ENCODE data around the gene REM2. TPM values are rescaled to one million over a fixed set of nuclear protein-coding genes. Genes with fewer than 3 reads are reported as not detected.

REM2 gene
- total RNA-seq, 2 donors from 2014 or later: 0.77 to 1.2 TPM

- H3K27ac Mint-ChIP-seq: no peak overlapping the region
- no peaks in the 10 kb centered on the region for H3K27me3 Mint-ChIP-seq (ENCODE audit: insufficient read depth)
- WGBS, 2 experiments (ENCODE audit: insufficient coverage in 1 of 2, insufficient read length in 1 of 2): 91 to 94% methylated on average over 8 of the region's 8 CpGs
- H3K27me3 ChIP-seq (ENCODE audit: control insufficient read depth, insufficient read depth, low read length, poor library complexity, severe bottlenecking): no peaks in the 10 kb centered on the region
- H3K9ac ChIP-seq (ENCODE audit: extremely low read depth, low read length, poor library complexity, severe bottlenecking): no peak overlapping the region
- H3K9me3 ChIP-seq (ENCODE audit: control insufficient read depth, low read length): no peaks in the 10 kb centered on the region
- no peak overlapping the region for H3K4me3 ChIP-seq (ENCODE audit: low read length)
- TF ChIP-seq CTCF (conservative IDR thresholded peaks at IDR 0.05): no peak
- peaks cover 63% of the 10 kb centered on the region for H3K36me3 ChIP-seq (ENCODE audit: control insufficient read depth, insufficient read depth, low read length)
- peaks cover 6% of the 10 kb centered on the region for H3K4me1 Mint-ChIP-seq
- no peak for DNase-seq
- no peaks in the 10 kb centered on the region for H3K9me3 Mint-ChIP-seq
- peaks cover 61% of the 10 kb centered on the region for H3K36me3 Mint-ChIP-seq (ENCODE audit: low read depth)
- H3K4me1 ChIP-seq (ENCODE audit: control insufficient read depth, insufficient read depth, low read length): peaks cover 8% of the 10 kb centered on the region
- H3K27ac ChIP-seq (ENCODE audit: low read depth, low read length): no peak overlapping the region
- H3K4me3 Mint-ChIP-seq: no peak overlapping the region
Measured at GRCh38 chr14:22925513-22925912, 42.5 kb downstream of the REM2 start.

GRCh38 chr14:22926316-22926715 is 43.3 kb downstream of the REM2 start:
- no peak overlapping the region for H3K4me3 Mint-ChIP-seq
- Histone ChIP-seq H3K27ac (ENCODE audit: low read depth, low read length) (no peak overlapping the region), H3K4me3 (ENCODE audit: low read length) (no peak overlapping the region), H3K4me1 (ENCODE audit: control insufficient read depth, insufficient read depth, low read length) (peaks cover 8% of the 10 kb centered on the region), H3K9me3 (ENCODE audit: control insufficient read depth, low read length) (no peaks in the 10 kb centered on the region), H3K27me3 (ENCODE audit: control insufficient read depth, insufficient read depth, low read length, poor library complexity, severe bottlenecking) (no peaks in the 10 kb centered on the region), H3K36me3 (ENCODE audit: control insufficient read depth, insufficient read depth, low read length) (peaks cover 55% of the 10 kb centered on the region), H3K9ac (ENCODE audit: extremely low read depth, low read length, poor library complexity, severe bottlenecking) (no peak overlapping the region)
- no peak for TF ChIP-seq CTCF (conservative IDR thresholded peaks at IDR 0.05)
- peaks cover 53% of the 10 kb centered on the region for H3K36me3 Mint-ChIP-seq (ENCODE audit: low read depth)
- H3K9me3 Mint-ChIP-seq: no peaks in the 10 kb centered on the region
- no peak for DNase-seq
- H3K4me1 Mint-ChIP-seq: peaks cover 6% of the 10 kb centered on the region
- no peak overlapping the region for H3K27ac Mint-ChIP-seq
- no peaks in the 10 kb centered on the region for H3K27me3 Mint-ChIP-seq (ENCODE audit: insufficient read depth)
- 93% methylated on average over 4 of the region's 4 CpGs; no CpG with 5 or more reads in 1 of the 2 experiments for WGBS, 2 experiments (ENCODE audit: insufficient coverage in 1 of 2, insufficient read length in 1 of 2)

GRCh38 chr14:22928237-22929103 is 45.4 kb downstream of the REM2 start:
- peaks cover 12% of the 10 kb centered on the region for H3K4me1 ChIP-seq (ENCODE audit: control insufficient read depth, insufficient read depth, low read length)
- H3K36me3 ChIP-seq (ENCODE audit: control insufficient read depth, insufficient read depth, low read length): peaks cover 35% of the 10 kb centered on the region
- peak overlapping the region; percentile 64 for H3K27ac ChIP-seq (ENCODE audit: low read depth, low read length)
- peak overlapping the region; percentile 92 for H3K4me3 ChIP-seq (ENCODE audit: low read length)
- no peaks in the 10 kb centered on the region for H3K9me3 ChIP-seq (ENCODE audit: control insufficient read depth, low read length)
- Mint-ChIP-seq H3K9me3 (no peaks in the 10 kb centered on the region), H3K27ac (no peak overlapping the region), H3K4me1 (peaks cover 16% of the 10 kb centered on the region), H3K36me3 (ENCODE audit: low read depth) (peaks cover 39% of the 10 kb centered on the region), H3K4me3 (no peak overlapping the region), H3K27me3 (ENCODE audit: insufficient read depth) (no peaks in the 10 kb centered on the region)
- TF ChIP-seq CTCF (conservative IDR thresholded peaks at IDR 0.05): no peak
- H3K27me3 ChIP-seq (ENCODE audit: control insufficient read depth, insufficient read depth, low read length, poor library complexity, severe bottlenecking): no peaks in the 10 kb centered on the region
- WGBS, 2 experiments (ENCODE audit: insufficient coverage in 1 of 2, insufficient read length in 1 of 2): 29 to 32% methylated on average over 11 to 12 of the region's 12 CpGs
- peak overlapping the region; percentile 65 for H3K9ac ChIP-seq (ENCODE audit: extremely low read depth, low read length, poor library complexity, severe bottlenecking)
- no peak for DNase-seq
